HG03575 (cell line): ENCODE data around the gene SNRPA.
A peak's percentile ranks its signal among the peaks of the same experiment; 100 is the strongest.

ENCODE experiments used
- ATAC-seq: cut with Tn5 transposase; IDR thresholded peaks from one replicate; pipeline ENCODE4 v1.9.1; 2021; ENCODE audit not compliant: unreplicated experiment, insufficient number of reproducible peaks, low FRiP score; ENCODE audit errors: extremely low read depth

SNRPA gene

GRCh38 chr19:40797166-40797962, 46.4 kb downstream of the SNRPA start:
- no peak for ATAC-seq

GRCh38 chr19:40797963-40798682, 47.1 kb downstream of the SNRPA start:
- ATAC-seq: no peak

GRCh38 chr19:40798683-40799557, 47.9 kb downstream of the SNRPA start, which contains the start of gene EGLN2:
TSS of gene EGLN2 (plus strand) at chr19:40799191. CDS start at chr19:40800573, 1,382 bp downstream.
- peak; percentile 35 for ATAC-seq

- no peak for ATAC-seq
Measured at GRCh38 chr19:40799558-40800338, 48.7 kb downstream of the SNRPA start.

- ATAC-seq: no peak
Measured at GRCh38 chr19:40800339-40800996, 49.5 kb downstream of the SNRPA start.

- ATAC-seq: no peak
Measured at GRCh38 chr19:40800997-40801377, 50.0 kb downstream of the SNRPA start.

- no peak for ATAC-seq
Measured at GRCh38 chr19:40801426-40802299, 50.7 kb downstream of the SNRPA start.

GRCh38 chr19:40802300-40803169, 51.5 kb downstream of the SNRPA start:
- no peak for ATAC-seq

- no peak for ATAC-seq
Measured at GRCh38 chr19:40803170-40803856, 52.3 kb downstream of the SNRPA start.

- no peak for ATAC-seq
Measured at GRCh38 chr19:40803857-40804782, 53.1 kb downstream of the SNRPA start.

GRCh38 chr19:40804783-40805242, 53.8 kb downstream of the SNRPA start:
- no peak for ATAC-seq

GRCh38 chr19:40805258-40805868, 54.4 kb downstream of the SNRPA start:
- ATAC-seq: no peak

GRCh38 chr19:40806423-40807146, 55.6 kb downstream of the SNRPA start:
- ATAC-seq: no peak
